DMS79 treated with DMSO at 0.1 percent for 48 hours (cell line): ENCODE data around the gene BANF1.
A peak's percentile ranks its signal among the peaks of the same experiment; 100 is the strongest.

ENCODE experiments used
- DNase-seq: peaks from one replicate; lab custom pipeline; 2025; lab: John Stamatoyannopoulos, UW

BANF1 gene

GRCh38 chr11:66001942-66002647 lies at the start of gene BANF1, which contains the start of gene EIF1AD:
Gene BANF1 (plus strand): TSS chr11:66002503. CDS start chr11:66003251, 748 bp downstream.
Gene EIF1AD (minus strand): TSS chr11:66002157. CDS start chr11:66000389, 1,768 bp downstream.
- DNase-seq = peak; percentile 99

- DNase-seq = no peak
These were observed 48.8 kb upstream of the BANF1 start for GRCh38 chr11:65953471-65953870.

- no peak for DNase-seq
These were observed 47.5 kb upstream of the BANF1 start for GRCh38 chr11:65954771-65955170.

GRCh38 chr11:65958291-65958690 lies 44.0 kb upstream of the BANF1 start:
- no peak for DNase-seq

- DNase-seq = no peak
These were observed 43.4 kb upstream of the BANF1 start for GRCh38 chr11:65958774-65959420.

GRCh38 chr11:65960824-65961266 lies 41.5 kb upstream of the BANF1 start:
- DNase-seq = no peak

GRCh38 chr11:65961267-65962140 lies 40.8 kb upstream of the BANF1 start, which contains the start of gene SART1:
Gene SART1 (plus strand): TSS chr11:65961734. CDS start chr11:65961781, 47 bp downstream.
- peak; percentile 96 for DNase-seq

- no peak for DNase-seq
These were observed 40.1 kb upstream of the BANF1 start for GRCh38 chr11:65962141-65962564.

GRCh38 chr11:65964906-65965305 lies 37.4 kb upstream of the BANF1 start:
- no peak for DNase-seq

GRCh38 chr11:65965986-65966762 lies 36.1 kb upstream of the BANF1 start:
- DNase-seq = no peak

GRCh38 chr11:65967329-65967934 lies 34.9 kb upstream of the BANF1 start:
- DNase-seq = no peak

GRCh38 chr11:65968600-65969482 lies 33.5 kb upstream of the BANF1 start:
- DNase-seq = no peak

GRCh38 chr11:65972116-65972515 lies 30.2 kb upstream of the BANF1 start:
- DNase-seq = no peak

- DNase-seq = no peak
These were observed 28.7 kb upstream of the BANF1 start for GRCh38 chr11:65973439-65974110.

GRCh38 chr11:65975771-65976170 lies 26.5 kb upstream of the BANF1 start:
- DNase-seq = no peak

GRCh38 chr11:65976216-65977176 lies 25.8 kb upstream of the BANF1 start:
- no peak for DNase-seq

- no peak for DNase-seq
These were observed 24.5 kb upstream of the BANF1 start for GRCh38 chr11:65977621-65978390.
